ENCODE measurements around the gene MTUS2.

DNA sequence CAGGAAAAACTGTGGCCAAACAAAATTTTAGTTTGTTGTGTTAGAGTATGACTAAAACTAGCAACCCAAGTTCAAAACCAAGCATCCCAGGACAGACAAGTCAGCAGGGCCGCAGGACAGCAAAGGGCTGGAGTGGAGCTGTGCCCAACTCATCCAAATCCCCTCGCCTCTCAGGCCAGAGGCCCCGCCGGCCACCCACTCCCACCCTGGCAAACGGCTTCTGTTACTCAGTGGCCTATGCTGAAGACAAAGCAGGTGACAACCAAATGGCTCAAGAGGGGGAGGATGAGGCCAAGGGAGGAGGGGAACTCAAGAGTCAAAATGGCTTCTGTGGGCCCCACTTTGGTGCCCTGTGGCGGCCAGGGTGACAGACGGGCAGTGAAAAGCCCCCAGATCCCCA, 705.6 kb downstream of the MTUS2 start:
- TF ChIP-seq NFE2L2 (conservative IDR thresholded peaks at IDR 0.05; ENCODE audit: low read length) (no peak), RCOR1 (IDR thresholded peaks at IDR 0.05; ENCODE audit: low read depth, low read length) (no peak)
